DMS79 (cell line): ENCODE results near the gene MPI.
A peak's percentile ranks its signal among the peaks of the same experiment; 100 is the strongest.
"Not testable (repeated sequence)": the region's sequence is repeated elsewhere in the genome, so short reads cannot be mapped to it uniquely, and the experiment has no call there.

Source experiments
- DNase-seq: peaks from one replicate; lab custom pipeline; 2025; lab: John Stamatoyannopoulos, UW

Gene MPI

GRCh38 chr15:74891469-74891868, 1.6 kb downstream of the MPI start:
- DNase-seq, result no peak

GRCh38 chr15:74892313-74892712, 2.5 kb downstream of the MPI start:
- DNase-seq, result no peak

GRCh38 chr15:74892931-74893330, 3.1 kb downstream of the MPI start:
- no peak for DNase-seq

- no peak for DNase-seq
These were observed 3.8 kb downstream of the MPI start for GRCh38 chr15:74893627-74894026.

- not testable (repeated sequence) for DNase-seq
These were observed 4.5 kb downstream of the MPI start for GRCh38 chr15:74894383-74894782.

GRCh38 chr15:74895830-74896229, 6.0 kb downstream of the MPI start:
- DNase-seq, result no peak

- DNase-seq, result no peak
These were observed 6.5 kb downstream of the MPI start for GRCh38 chr15:74896316-74896715.

GRCh38 chr15:74897300-74897701, 7.5 kb downstream of the MPI start:
- no peak for DNase-seq

GRCh38 chr15:74901612-74902063, 11.8 kb downstream of the MPI start:
- DNase-seq, result no peak

GRCh38 chr15:74902295-74903075, 12.6 kb downstream of the MPI start:
- DNase-seq, result no peak

GRCh38 chr15:74903676-74904075, 13.8 kb downstream of the MPI start:
- DNase-seq, result no peak

GRCh38 chr15:74904190-74904805, 14.5 kb downstream of the MPI start:
- no peak for DNase-seq

- DNase-seq, result no peak
These were observed 16.2 kb downstream of the MPI start for GRCh38 chr15:74906067-74906449.

GRCh38 chr15:74906450-74907162, 16.8 kb downstream of the MPI start, which contains the start of gene FAM219B:
FAM219B (minus strand) TSS chr15:74906851; CDS start chr15:74906800, 51 bp downstream.
- DNase-seq, result peak; percentile 43

- DNase-seq, result no peak
These were observed 17.5 kb downstream of the MPI start for GRCh38 chr15:74907163-74907870.

GRCh38 chr15:74908635-74909034, 18.8 kb downstream of the MPI start:
- DNase-seq, result no peak

- no peak for DNase-seq
These were observed 23.2 kb downstream of the MPI start for GRCh38 chr15:74913041-74913440.

GRCh38 chr15:74913799-74914198, 24.0 kb downstream of the MPI start:
- DNase-seq, result not testable (repeated sequence)

- DNase-seq, result no peak
These were observed 27.8 kb downstream of the MPI start for GRCh38 chr15:74917676-74918075.

- no peak for DNase-seq
These were observed 30.6 kb downstream of the MPI start for GRCh38 chr15:74920456-74920855.

GRCh38 chr15:74924525-74924924, 34.7 kb downstream of the MPI start:
- no peak for DNase-seq

- DNase-seq, result no peak
These were observed 38.9 kb downstream of the MPI start for GRCh38 chr15:74928771-74929198.
